ENCODE results near the gene UQCRC2. TPM values are rescaled to one million over a fixed set of nuclear protein-coding genes. Genes with fewer than 3 reads are reported as not detected.
A peak's percentile ranks its signal among the peaks of the same experiment; 100 is the strongest.

UQCRC2 gene
- total RNA-seq, 1 donor from 2014 or later: 170 TPM

DNA sequence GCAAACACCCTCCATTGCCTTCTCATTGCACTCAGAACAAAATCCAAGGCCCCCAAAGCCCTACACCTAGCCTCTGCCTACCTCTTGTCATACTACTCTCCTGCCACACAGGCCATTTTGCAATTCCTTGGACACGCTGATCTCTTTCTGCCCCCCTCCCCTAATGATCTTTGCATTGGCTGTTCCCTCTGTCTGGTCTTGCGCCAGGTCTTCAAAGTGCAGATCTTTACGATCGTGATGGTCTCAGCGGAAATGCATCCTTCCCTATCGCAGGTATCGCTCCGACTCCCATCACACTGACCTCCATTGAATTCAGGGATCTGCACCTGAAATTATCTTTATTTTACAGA is 54.0 kb downstream of the UQCRC2 start:
- TF ChIP-seq, protein P1, sequence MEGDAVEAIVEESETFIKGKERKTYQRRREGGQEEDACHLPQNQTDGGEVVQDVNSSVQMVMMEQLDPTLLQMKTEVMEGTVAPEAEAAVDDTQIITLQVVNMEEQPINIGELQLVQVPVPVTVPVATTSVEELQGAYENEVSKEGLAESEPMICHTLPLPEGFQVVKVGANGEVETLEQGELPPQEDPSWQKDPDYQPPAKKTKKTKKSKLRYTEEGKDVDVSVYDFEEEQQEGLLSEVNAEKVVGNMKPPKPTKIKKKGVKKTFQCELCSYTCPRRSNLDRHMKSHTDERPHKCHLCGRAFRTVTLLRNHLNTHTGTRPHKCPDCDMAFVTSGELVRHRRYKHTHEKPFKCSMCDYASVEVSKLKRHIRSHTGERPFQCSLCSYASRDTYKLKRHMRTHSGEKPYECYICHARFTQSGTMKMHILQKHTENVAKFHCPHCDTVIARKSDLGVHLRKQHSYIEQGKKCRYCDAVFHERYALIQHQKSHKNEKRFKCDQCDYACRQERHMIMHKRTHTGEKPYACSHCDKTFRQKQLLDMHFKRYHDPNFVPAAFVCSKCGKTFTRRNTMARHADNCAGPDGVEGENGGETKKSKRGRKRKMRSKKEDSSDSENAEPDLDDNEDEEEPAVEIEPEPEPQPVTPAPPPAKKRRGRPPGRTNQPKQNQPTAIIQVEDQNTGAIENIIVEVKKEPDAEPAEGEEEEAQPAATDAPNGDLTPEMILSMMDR (IDR thresholded peaks at IDR 0.05): no peak
- Histone ChIP-seq H3K4me1 (peaks cover 31% of the 10 kb centered on the region), H3K27me3 (ENCODE audit: low read depth) (no peaks in the 10 kb centered on the region), H3K9me3 (no peaks in the 10 kb centered on the region), H3K4me3 (peak overlapping the region; percentile 91), H3K27ac (peak overlapping the region; percentile 83), H3K36me3 (no peaks in the 10 kb centered on the region)
- DNase-seq (no peak), ATAC-seq (no peak)
- intact Hi-C loops (cut with DNase I): loop anchor here (10.0 kb wide), 1 partner anchor 68 kb away; no protein-coding TSS in a partner anchor

DNA sequence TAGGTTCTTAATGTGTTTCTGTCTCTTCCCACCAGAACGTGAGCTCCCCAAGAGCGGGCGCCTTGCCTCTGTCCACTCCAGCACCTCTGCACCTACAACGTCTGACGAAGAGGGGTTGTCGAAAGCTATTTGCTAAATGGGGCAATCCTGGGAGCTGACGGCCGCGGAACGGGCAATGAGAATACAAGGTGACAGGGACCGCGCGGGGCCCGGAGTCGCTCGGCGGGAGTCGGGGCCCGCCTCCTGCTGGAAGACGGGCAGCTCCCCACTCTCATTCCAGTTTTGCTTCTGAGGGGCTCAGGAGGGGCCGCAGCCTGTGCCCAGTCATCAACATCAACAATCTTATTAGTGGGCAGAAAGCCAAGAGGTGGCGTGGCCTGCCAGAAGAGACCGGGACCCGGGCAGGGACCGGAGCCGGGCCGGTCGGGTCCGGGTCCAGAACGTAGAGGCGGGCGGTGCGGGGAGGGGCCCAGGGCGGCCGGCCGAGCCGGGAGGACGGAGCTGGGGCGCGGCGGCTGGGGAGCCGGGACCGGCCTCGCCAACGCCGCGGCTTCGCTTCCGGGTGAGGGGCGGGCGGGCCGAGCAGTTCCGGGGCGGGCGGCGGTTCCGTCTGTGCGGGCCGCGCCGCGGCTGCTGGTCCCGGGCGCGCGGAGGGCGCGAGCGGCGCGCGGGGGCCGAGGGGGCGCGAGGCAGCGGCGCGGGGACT is 54.5 kb downstream of the UQCRC2 start, which contains the start of gene MOSMO:
TSS of gene MOSMO (plus strand) at position 603 of the 706 bp plus-strand sequence. CDS start 191 bp downstream, outside the sequence.
- H3K9me3 ChIP-seq: no peaks in the 10 kb centered on the region
- intact Hi-C loops (cut with DNase I): loop anchor here (10.0 kb wide), 1 partner anchor 67 kb away; no protein-coding TSS in a partner anchor

DNA sequence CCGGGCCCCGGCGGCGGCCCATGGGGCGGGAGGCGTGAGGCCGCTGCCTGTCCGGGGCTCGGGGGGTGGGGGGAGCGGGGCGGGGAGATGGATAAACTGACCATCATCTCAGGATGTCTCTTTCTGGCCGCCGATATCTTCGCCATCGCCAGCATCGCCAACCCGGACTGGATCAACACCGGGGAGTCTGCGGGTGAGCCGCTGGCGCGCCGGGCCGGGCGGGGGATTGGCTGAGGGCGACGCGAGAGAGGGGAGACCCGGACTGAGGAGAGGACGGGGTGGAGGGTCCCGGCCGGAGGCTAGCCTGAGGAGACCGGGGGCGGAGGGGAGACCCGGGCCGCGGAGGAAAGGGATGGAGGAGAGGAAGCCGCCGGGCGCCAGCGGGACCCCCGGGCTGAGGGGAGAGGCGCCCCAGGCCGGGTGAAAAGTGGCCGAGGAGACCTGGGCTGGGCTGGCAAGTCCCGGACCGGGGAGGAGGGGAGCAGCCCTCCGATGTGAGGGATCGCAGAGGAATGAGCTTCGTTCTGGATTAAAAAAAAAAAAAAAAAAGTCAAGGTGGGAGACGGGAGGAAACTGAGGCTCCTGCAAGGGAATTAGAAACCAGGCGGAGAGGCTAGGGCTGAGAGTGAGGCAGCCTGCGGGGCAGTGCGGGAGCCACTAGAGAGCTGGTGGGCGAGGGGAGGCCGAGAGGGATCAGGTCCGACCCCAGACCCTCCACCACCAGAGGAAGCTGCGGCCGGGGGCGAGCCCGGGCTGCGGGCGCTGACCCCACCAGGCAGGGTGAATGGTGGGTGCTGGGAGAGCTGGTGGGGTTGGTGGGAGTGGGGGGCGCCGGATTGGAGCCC is 55.3 kb downstream of the UQCRC2 start:
- Histone ChIP-seq H3K27ac (peak overlapping the region; percentile 83), H3K27me3 (ENCODE audit: low read depth) (no peaks in the 10 kb centered on the region), H3K9me3 (no peaks in the 10 kb centered on the region), H3K4me1 (peaks cover 34% of the 10 kb centered on the region), H3K4me3 (peak overlapping the region; percentile 91), H3K36me3 (no peaks in the 10 kb centered on the region)
- peak; percentile 7 to 20 for ATAC-seq
- intact Hi-C loops (cut with DNase I): loop anchor here (10.0 kb wide), 1 partner anchor 66 kb away; no protein-coding TSS in a partner anchor
- TF ChIP-seq, protein P1 (IDR thresholded peaks at IDR 0.05): no peak
- DNase-seq: peak; percentile 50

More for the DNA sequence above, 54.5 kb downstream of the UQCRC2 start, which contains the start of gene MOSMO:
- H3K27ac ChIP-seq: peak within 1 kb of the TSS; percentile 83
- ATAC-seq (peak; percentile 93 to 96), DNase-seq (peak; percentile 82)
- H3K36me3 ChIP-seq: no peaks in the 10 kb centered on the region
- TF ChIP-seq, protein P1 (IDR thresholded peaks at IDR 0.05): no peak
- H3K27me3 ChIP-seq (ENCODE audit: low read depth): no peaks in the 10 kb centered on the region
- peak within 1 kb of the TSS; percentile 91 for H3K4me3 ChIP-seq
- peaks cover 34% of the 10 kb centered on the region for H3K4me1 ChIP-seq

DNA sequence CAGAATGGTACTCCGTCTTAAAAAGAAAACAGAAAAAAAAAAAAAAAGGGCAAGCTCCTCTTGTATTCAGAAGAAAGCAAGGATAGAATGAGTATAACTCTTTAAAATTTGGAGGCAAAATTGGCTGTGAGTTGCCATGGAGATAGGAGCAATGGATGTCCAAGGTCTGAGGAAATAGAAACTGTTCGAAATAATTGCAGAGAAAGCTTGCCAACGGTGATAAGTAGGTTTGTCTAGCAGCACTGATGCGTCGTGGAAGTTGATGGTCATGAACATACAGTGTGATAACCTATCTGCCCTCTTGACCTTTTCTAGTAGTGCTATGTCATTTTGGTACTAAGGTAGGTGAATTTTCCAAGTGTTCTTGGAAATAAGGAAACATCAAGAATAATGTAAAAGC is 57.7 kb downstream of the UQCRC2 start:
- no peak for DNase-seq
- H3K9me3 ChIP-seq: no peaks in the 10 kb centered on the region
- H3K4me1 ChIP-seq: peaks cover 34% of the 10 kb centered on the region
- H3K27me3 ChIP-seq (ENCODE audit: low read depth): no peaks in the 10 kb centered on the region
- TF ChIP-seq, protein P1 (IDR thresholded peaks at IDR 0.05): no peak
- no peak for ATAC-seq
- intact Hi-C loops (cut with DNase I): no loop called here
- no peak overlapping the region for H3K27ac ChIP-seq
- H3K36me3 ChIP-seq: no peaks in the 10 kb centered on the region
- no peak overlapping the region for H3K4me3 ChIP-seq

DNA sequence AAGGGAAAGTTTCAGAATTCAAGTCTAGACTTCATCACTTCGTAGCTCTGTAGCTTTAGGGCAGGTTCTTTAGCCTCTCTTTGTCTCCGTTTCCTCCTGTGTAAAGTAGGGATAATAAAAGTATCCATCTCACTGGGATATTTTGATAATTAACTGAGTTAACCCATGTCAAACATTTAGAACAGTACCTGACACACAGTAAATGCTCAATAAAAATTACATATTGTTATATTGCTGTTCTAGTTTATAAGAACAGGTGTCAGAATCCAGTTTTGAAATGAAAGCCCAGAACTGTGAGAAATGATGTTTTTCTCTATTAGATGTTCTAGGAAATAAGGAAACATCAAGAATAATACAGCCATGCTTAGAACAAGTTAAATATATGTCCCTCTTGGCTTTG is 59.1 kb downstream of the UQCRC2 start:
- TF ChIP-seq, protein P1 (IDR thresholded peaks at IDR 0.05): no peak
- DNase-seq: no peak
- no peaks in the 10 kb centered on the region for H3K36me3 ChIP-seq
- no peak overlapping the region for H3K4me3 ChIP-seq
- no peaks in the 10 kb centered on the region for H3K27me3 ChIP-seq (ENCODE audit: low read depth)
- H3K9me3 ChIP-seq: no peaks in the 10 kb centered on the region
- no peak overlapping the region for H3K27ac ChIP-seq
- ATAC-seq: no peak
- H3K4me1 ChIP-seq: peaks cover 34% of the 10 kb centered on the region
- intact Hi-C loops (cut with DNase I): no loop called here
